ENCODE data around the gene UBAC2. TPM values are rescaled to one million over a fixed set of nuclear protein-coding genes. Genes with fewer than 3 reads are reported as not detected.

UBAC2 gene
- total and polyA plus RNA-seq, 2 of the 8 experiments (the other 6 are each of a cell fraction or from before 2014, with no cell fraction given), result 75.9 to 76.9 TPM

DNA sequence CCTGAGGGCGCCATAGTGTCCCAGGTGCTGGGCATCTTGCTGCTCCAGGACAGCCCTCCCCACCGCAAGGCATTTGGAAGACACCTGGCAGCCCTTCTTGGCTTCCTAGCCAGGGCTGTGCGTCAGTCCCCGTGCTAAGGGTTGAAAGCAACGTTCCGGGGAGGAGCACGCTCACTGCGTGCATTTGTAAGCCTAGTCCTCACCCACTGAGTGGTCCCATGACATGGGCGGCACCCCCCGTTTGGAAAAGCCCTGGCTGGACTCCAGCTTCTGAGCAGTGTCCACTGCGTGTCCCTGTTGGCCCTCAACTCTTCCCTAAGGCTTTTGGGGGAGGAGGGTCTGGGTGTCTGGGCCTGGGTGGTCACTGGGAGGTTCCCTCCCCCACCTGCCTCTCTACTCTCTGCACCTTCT lies 182.9 kb downstream of the UBAC2 start:
- Histone ChIP-seq H4K91ac (replicated peaks; ENCODE audit: insufficient read length, low read length) (no peak overlapping the region), H4K20me1 (replicated peaks in 1 of 2; ENCODE audit: control insufficient read depth in 1 of 2, insufficient read depth in 2 of 2, low read length in 2 of 2) (no peaks in the 10 kb centered on the region), H3K18ac (ENCODE audit: extremely low read depth, low read length) (no peak overlapping the region), H3K4ac (replicated peaks; ENCODE audit: insufficient read length, low read depth, low read length) (no peak overlapping the region), H2BK20ac (ENCODE audit: low read length) (no peak overlapping the region), H2AK5ac (ENCODE audit: low read depth, low read length) (no peak overlapping the region), H2BK15ac (ENCODE audit: low read length) (no peak overlapping the region), H2AFZ (ENCODE audit: low read length) (no peak overlapping the region), H3K4me2 (ENCODE audit: insufficient read depth in 1 of 2, low read depth in 2 of 2, low read length in 2 of 2) (no peak overlapping the region), H3K36me3 (ENCODE audit: control insufficient read depth in 2 of 4, insufficient read depth in 4 of 4, low read length in 3 of 4) (peaks cover 0 to 5% (median 0%) of the 10 kb centered on the region in 4 experiments; a peak in 1 of 8 replicates), H2BK12ac (ENCODE audit: low read depth, low read length) (no peak overlapping the region), H3K4me3 (ENCODE audit: extremely low read depth in 1 of 4, insufficient read depth in 2 of 4, low read depth in 3 of 4, low read length in 4 of 4) (no peak overlapping the region), H2BK5ac (ENCODE audit: low read depth, low read length) (peak overlapping the region; percentile 21; the same call in 1 of the 2 replicates), H3K4me1 (replicated peaks in 1 of 4; ENCODE audit: control insufficient read depth in 3 of 4, insufficient read depth in 4 of 4, low read length in 3 of 4) (peaks cover 2 to 17% (median 10%) of the 10 kb centered on the region in 4 experiments), H3K79me1 (ENCODE audit: low read depth, low read length) (no peaks in the 10 kb centered on the region), H3K23me2 (ENCODE audit: low read depth, low read length) (no peaks in the 10 kb centered on the region), H3K9ac (replicated peaks in 1 of 4; ENCODE audit: extremely low read depth in 1 of 4, low read depth in 3 of 4, low read length in 3 of 4) (no peak overlapping the region), H3K23ac (ENCODE audit: insufficient read length) (no peak overlapping the region), H3K14ac (ENCODE audit: insufficient read length) (no peak overlapping the region), H4K8ac (ENCODE audit: extremely low read depth, insufficient read depth, low read length) (no peak overlapping the region; the same call in 1 of the 2 replicates), H4K5ac (ENCODE audit: insufficient read length, low read depth, low read length) (no peak overlapping the region), H3K79me2 (ENCODE audit: control insufficient read depth in 1 of 2, insufficient read depth in 2 of 2, low read length in 2 of 2) (no peaks in the 10 kb centered on the region), H3K27ac (ENCODE audit: low read depth, low read length) (0 out of 2 replicates have a peak overlapping the region, but pooled peaks have one; percentile 2), H3K27me3 (replicated peaks in 1 of 4; ENCODE audit: control insufficient read depth in 3 of 4, extremely low read depth in 1 of 4, insufficient read depth in 3 of 4, low read length in 3 of 4) (no peaks in the 10 kb centered on the region), H3K9me3 (ENCODE audit: insufficient read depth in 2 of 2, low read depth in 1 of 2, low read length in 1 of 2) (no peaks in the 10 kb centered on the region), H3K56ac (replicated peaks; ENCODE audit: insufficient read length, low read depth, low read length) (no peak overlapping the region), H2BK120ac (replicated peaks; ENCODE audit: low read depth, low read length) (no peak overlapping the region)
- no peak for FAIRE-seq
- TF ChIP-seq CTBP2 (IDR thresholded peaks at IDR 0.05; ENCODE audit: borderline replicate concordance, insufficient read depth, insufficient read length, low read length), result no peak
- TF ChIP-seq, protein P1, sequence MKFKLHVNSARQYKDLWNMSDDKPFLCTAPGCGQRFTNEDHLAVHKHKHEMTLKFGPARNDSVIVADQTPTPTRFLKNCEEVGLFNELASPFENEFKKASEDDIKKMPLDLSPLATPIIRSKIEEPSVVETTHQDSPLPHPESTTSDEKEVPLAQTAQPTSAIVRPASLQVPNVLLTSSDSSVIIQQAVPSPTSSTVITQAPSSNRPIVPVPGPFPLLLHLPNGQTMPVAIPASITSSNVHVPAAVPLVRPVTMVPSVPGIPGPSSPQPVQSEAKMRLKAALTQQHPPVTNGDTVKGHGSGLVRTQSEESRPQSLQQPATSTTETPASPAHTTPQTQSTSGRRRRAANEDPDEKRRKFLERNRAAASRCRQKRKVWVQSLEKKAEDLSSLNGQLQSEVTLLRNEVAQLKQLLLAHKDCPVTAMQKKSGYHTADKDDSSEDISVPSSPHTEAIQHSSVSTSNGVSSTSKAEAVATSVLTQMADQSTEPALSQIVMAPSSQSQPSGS (IDR thresholded peaks at IDR 0.05; ENCODE audit: low read length), result no peak
- TF ChIP-seq RAD21 (IDR thresholded peaks at IDR 0.05 in 1 of 2, conservative IDR thresholded peaks at IDR 0.05 in 1 of 2; ENCODE audit: low read depth in 2 of 2, low read length in 2 of 2), result no peak
- no peak for TF ChIP-seq SRF (IDR thresholded peaks at IDR 0.05; ENCODE audit: low read depth, low read length)
- TF ChIP-seq KDM5A (IDR thresholded peaks at IDR 0.05; ENCODE audit: low read length), result no peak
- no peak for TF ChIP-seq TAF7 (optimal IDR thresholded peaks at IDR 0.05; ENCODE audit: borderline replicate concordance, low read depth, low read length)
- no peak for TF ChIP-seq RFX5 (IDR thresholded peaks at IDR 0.05; ENCODE audit: borderline replicate concordance, low read depth, low read length)
- no peak for TF ChIP-seq POLR2AphosphoS5 (IDR thresholded peaks at IDR 0.05; ENCODE audit: low read depth, low read length)
- TF ChIP-seq RXRA (IDR thresholded peaks at IDR 0.05; ENCODE audit: insufficient read depth, low read depth, low read length), result no peak
- no peak for TF ChIP-seq SUZ12 (IDR thresholded peaks at IDR 0.05; ENCODE audit: low read length)
- TF ChIP-seq JUND (IDR thresholded peaks at IDR 0.05; ENCODE audit: low read length), result no peak
- no peak for TF ChIP-seq HDAC6 (IDR thresholded peaks at IDR 0.05; ENCODE audit: low read depth, low read length)
- 90% methylated on average over 11 of the region's 11 CpGs; no CpG with 5 or more reads in 1 of the 2 experiments for whole genome bisulfite sequencing, 2 experiments (ENCODE audit: extremely low coverage in 1 of 2, insufficient coverage in 1 of 2, insufficient read length in 1 of 2, insufficient replicate concordance in 2 of 2, low coverage in 1 of 2, low lambda C conversion rate in 2 of 2, missing lambda C conversion rate in 1 of 2)
- POLR2A ChIA-PET (ENCODE audit: partially characterized antibody), result interaction anchor here (2.1 kb wide), 1 partner anchor 10 kb away, joined by 4 read pairs; no protein-coding TSS in a partner anchor
- DNase-seq (ENCODE audit: low read depth in 1 of 2, low spot score in 2 of 2), result peak in 1 of 2 experiments; percentile 43
- CTCF ChIA-PET (ENCODE audit: partially characterized antibody), result interaction anchor here (0.9 to 16.2 kb wide), 9 partner anchors 8 to 207 kb away, joined by 4 to 227 read pairs (median 7); no protein-coding TSS in a partner anchor
